HepG2 (cell line): ENCODE measurements around the gene AKR7A2. TPM values are rescaled to one million over a fixed set of nuclear protein-coding genes. Genes with fewer than 3 reads are reported as not detected.
A peak's percentile ranks its signal among the peaks of the same experiment; 100 is the strongest.

Source experiments
- ATAC-seq: fragments of 200-7000 bp; cut with Tn5 transposase; 3 replicates; pipeline ENCODE4 v1.9.1; 2020; ENCODE audit warnings: mild to moderate bottlenecking, moderate library complexity
- BruUV-seq: library from RNA; stranded (reverse); fragments of 400-500 nt; replicated peaks from 2 replicates; lab custom pipeline; 2021; lab: Mats Ljungman, UMichigan
- CTCF ChIA-PET: fragments of 300-600 bp; formaldehyde crosslinking; extraction: SDS; loops from one replicate; lab custom pipeline; 2021; ENCODE audit warnings: low total read pairs, inconsistent platforms, low intra/inter-chr PET ratio; lab: Yijun Ruan, JAX
- POLR2A ChIA-PET: fragments of 350-600 bp; sonication (Branson Sonifier 250); formaldehyde crosslinking; loops from one replicate; lab custom pipeline; 2020; ENCODE audit warnings: antibody characterized with exemption, inconsistent platforms; lab: Yijun Ruan, JAX
- DNase-seq: peaks from one replicate; pipeline ENCODE4 v3.0.0-alpha.2; 2015; ENCODE audit warnings: low spot score
- FAIRE-seq: peaks from 3 replicates; lab custom pipeline; 2011; peaks lifted over from hg19 to GRCh38; lab: Jason Lieb, UNC
- H2AFZ ChIP-seq: one replicate; pipeline ENCODE4 v1.6.1; 2011; ENCODE audit warnings: low read length, inconsistent platforms
- H3K27ac ChIP-seq: fragments of 300-600 bp; 3 replicates; pipeline ENCODE4 v1.8.0; 2011; ENCODE audit warnings: mixed run types, mild to moderate bottlenecking, mixed read lengths, low read length, inconsistent platforms; ENCODE audit not compliant: insufficient read depth; ENCODE audit errors: extremely low read length
- H3K27me3 ChIP-seq, 2 experiments: fragments of 200-600 bp in 1 of 2; 2 replicates in 1 of 2; 3 replicates in 1 of 2; pipeline versions ENCODE4 v1.6.0 to v1.8.0; 2011; ENCODE audit warnings: low read length in 2 of 2, mild to moderate bottlenecking in 2 of 2, moderate library complexity in 2 of 2, inconsistent platforms in 1 of 2; ENCODE audit not compliant: insufficient read depth in 2 of 2, control insufficient read depth in 1 of 2
- H3K36me3 ChIP-seq, 2 experiments: fragments of 200-600 bp in 1 of 2; replicated peaks in 1 of 2; 2 replicates in 1 of 2; 3 replicates in 1 of 2; pipeline versions ENCODE4 v1.5.1 to v1.8.0; 2011; ENCODE audit warnings: low read length in 2 of 2, inconsistent platforms in 1 of 2; ENCODE audit not compliant: insufficient read depth in 2 of 2, control insufficient read depth in 1 of 2
- H3K4me1 ChIP-seq: 2 replicates; pipeline ENCODE4 v1.5.1; 2012; ENCODE audit warnings: low read length, inconsistent platforms; ENCODE audit not compliant: insufficient read depth
- H3K4me2 ChIP-seq: 2 replicates; pipeline ENCODE4 v1.6.0; 2011; ENCODE audit warnings: low read depth, low read length, inconsistent platforms
- H3K4me3 ChIP-seq, 3 experiments: fragments of 200-600 bp in 1 of 3; sonication (generic), shearing (Covaris generic) in 1 of 3; replicated peaks in 1 of 3; 2 replicates each; pipeline ENCODE4 v1.5.1; 2011 to 2016; ENCODE audit warnings: low read length in 3 of 3, inconsistent platforms in 2 of 3, low read depth in 2 of 3, mild to moderate bottlenecking in 2 of 3, control low read depth in 1 of 3, mixed read lengths in 1 of 3; ENCODE audit not compliant: insufficient read depth in 1 of 3
- H3K79me2 ChIP-seq: one replicate; pipeline ENCODE4 v1.6.1; 2011; ENCODE audit warnings: low read length, inconsistent platforms; ENCODE audit not compliant: insufficient read depth
- H3K9ac ChIP-seq: 2 replicates; pipeline ENCODE4 v1.6.0; 2011; ENCODE audit warnings: mild to moderate bottlenecking, low read depth, low read length, inconsistent platforms; ENCODE audit not compliant: insufficient read depth
- H3K9me3 ChIP-seq: 2 replicates; pipeline ENCODE4 v1.5.1; 2012; ENCODE audit warnings: mild to moderate bottlenecking, low read length
- H4K20me1 ChIP-seq: 2 replicates; pipeline ENCODE4 v1.6.0; 2011; ENCODE audit warnings: inconsistent platforms, mild to moderate bottlenecking, low read length, moderate library complexity; ENCODE audit not compliant: insufficient read depth
- ARID5B ChIP-seq: IDR thresholded peaks from 2 replicates; pipeline ENCODE4 v1.4.0; 2020; ENCODE audit warnings: mild to moderate bottlenecking, missing genetic modification reagents
- GATAD2A ChIP-seq: IDR thresholded peaks from 2 replicates; pipeline ENCODE4 v1.6.1; 2016
- NFKB2 ChIP-seq: sonication (generic); formaldehyde crosslinking; IDR thresholded peaks from 2 replicates; pipeline ENCODE4 v1.4.0; 2020; ENCODE audit warnings: missing genetic modification reagents, borderline replicate concordance
- TEAD3 ChIP-seq: optimal IDR thresholded peaks from 2 replicates; pipeline ENCODE3; 2016; ENCODE audit warnings: borderline replicate concordance
- ZBED4 ChIP-seq: sonication (generic); formaldehyde crosslinking; IDR thresholded peaks from 2 replicates; pipeline ENCODE4 v1.4.0; 2020; ENCODE audit warnings: missing genetic modification reagents, borderline replicate concordance
- ZNF274 ChIP-seq: sonication (generic); formaldehyde crosslinking; IDR thresholded peaks from 2 replicates; pipeline ENCODE4 v1.5.1; 2020; ENCODE audit warnings: mild to moderate bottlenecking, missing genetic modification reagents
- ZNF44 ChIP-seq: sonication (generic); formaldehyde crosslinking; IDR thresholded peaks from 2 replicates; pipeline ENCODE4 v1.5.1; 2020; ENCODE audit warnings: mild to moderate bottlenecking, missing genetic modification reagents
- ZNF687 ChIP-seq: sonication (generic); formaldehyde crosslinking; IDR thresholded peaks from 2 replicates; pipeline ENCODE4 v1.5.1; 2020; ENCODE audit warnings: mild to moderate bottlenecking, missing genetic modification reagents, moderate library complexity
- ZNF891 ChIP-seq: sonication (generic); formaldehyde crosslinking; IDR thresholded peaks from 2 replicates; pipeline ENCODE4 v1.5.0; 2020; ENCODE audit warnings: mild to moderate bottlenecking, missing genetic modification reagents
- WGBS: methylation state at CpG from one replicate; pipeline ENCODE4 v1.1.6; 2017; ENCODE audit warnings: low lambda C conversion rate; 5-methylcytosine and 5-hydroxymethylcytosine counted together
- in situ Hi-C: cut with HindIII; loops from 2 replicates; pipeline ENCODE4 v1.10.0; 2017; ENCODE audit warnings: low pct_unique_long_range_greater_than_20kb; ENCODE audit not compliant: extremely low pct_ligation_motif_present
- intact Hi-C: fragments of 100-400 bp; cut with micrococcal nuclease; formaldehyde crosslinking; loops from one replicate; pipeline ENCODE4 v1.10.0; 2022; ENCODE audit not compliant: unreplicated experiment
- polyA plus RNA-seq, 8 experiments: library from polyadenylated mRNA; depleted of rRNA in 3 of 8; stranded (reverse) in 7 of 8; unstranded in 1 of 8; fragments of >200 nt; fragmentation: Illumina TruSeq in 4 of 8; extraction: Trizol in 4 of 8; gene quantifications; 2 replicates each; pipeline versions ENCODE4 v1.2.1 to v1.2.3, GENCODE V29; 2011 to 2016; ENCODE audit warnings: low read depth in 4 of 8, missing spikeins in 1 of 8, mixed read lengths in 1 of 8; ENCODE audit not compliant: insufficient read depth in 1 of 8
- total RNA-seq, 5 experiments: library from RNA; depleted of rRNA; stranded (reverse); fragments of >200 nt; fragmentation: Illumina TruSeq; extraction: Trizol; gene quantifications; 2 replicates each; pipeline ENCODE4 v1.2.3, GENCODE V29; 2016; ENCODE audit warnings: low read depth in 1 of 5

Gene AKR7A2
- total and polyA plus RNA-seq, 2 of the 13 experiments (the other 11 are each of a cell fraction or from before 2014, with no cell fraction given): 45.2 to 75.6 TPM

- no peak overlapping the region for H3K4me2 ChIP-seq
- BruUV-seq: no TSS peak
- no peaks in the 10 kb centered on the region for H3K9me3 ChIP-seq
- in situ Hi-C loops (loop anchor here (5.0 kb wide), 2 partner anchors 46 to 306 kb away; no protein-coding TSS in a partner anchor), intact Hi-C loops (no loop called here)
- no peak overlapping the region for H3K27ac ChIP-seq
- no peak overlapping the region for H3K4me3 ChIP-seq
- no peaks in the 10 kb centered on the region for H3K27me3 ChIP-seq
- ChIA-PET CTCF (interaction anchor here (1.2 to 1.4 kb wide), 3 partner anchors 45 to 312 kb away, joined by 3 to 4 read pairs (median 4); no protein-coding TSS in a partner anchor), POLR2A (no interaction called here)
- H4K20me1 ChIP-seq: no peaks in the 10 kb centered on the region
- FAIRE-seq (peak; percentile 82), ATAC-seq (peak; percentile 8; the same call in 2 of the 3 replicates), DNase-seq (peak; percentile 48)
- H3K79me2 ChIP-seq: no peaks in the 10 kb centered on the region
- H3K9ac ChIP-seq: no peak overlapping the region
- H3K4me1 ChIP-seq: peaks cover 36% of the 10 kb centered on the region
- WGBS: 79% methylated on average over 18 of the region's 25 CpGs
- H3K36me3 ChIP-seq: peaks cover 25 to 30% of the 10 kb centered on the region in 2 experiments; a peak in 4 of 5 replicates
- H2AFZ ChIP-seq: no peak overlapping the region
- TF ChIP-seq NFKB2 (CRISPR knock-in tag) (peak; percentile 47; the same call in 1 of the 2 replicates), ZNF274 (CRISPR knock-in tag) (0 out of 2 replicates have a peak, but pooled peaks have one; percentile 24), ZBED4 (CRISPR knock-in tag) (peak; percentile 26; the same call in 1 of the 2 replicates), ZNF891 (CRISPR knock-in tag) (0 out of 2 replicates have a peak, but pooled peaks have one; percentile 22), GATAD2A (0 out of 2 replicates have a peak, but pooled peaks have one; percentile 11), ARID5B (no peak), TEAD3 (CRISPR knock-in tag) (peak; percentile 10), ZNF687 (CRISPR knock-in tag) (peak; percentile 43), ZNF44 (CRISPR knock-in tag) (0 out of 2 replicates have a peak, but pooled peaks have one; percentile 38)
These were observed 29.5 kb upstream of the AKR7A2 start for GRCh38 chr1:19341201-19342061.
